ENCODE results near the gene TRRAP. TPM values are rescaled to one million over a fixed set of nuclear protein-coding genes. Genes with fewer than 3 reads are reported as not detected.

The TRRAP gene
- total and polyA plus RNA-seq, 2 experiments from 2014 or later = 14.9 to 58.7 TPM

DNA sequence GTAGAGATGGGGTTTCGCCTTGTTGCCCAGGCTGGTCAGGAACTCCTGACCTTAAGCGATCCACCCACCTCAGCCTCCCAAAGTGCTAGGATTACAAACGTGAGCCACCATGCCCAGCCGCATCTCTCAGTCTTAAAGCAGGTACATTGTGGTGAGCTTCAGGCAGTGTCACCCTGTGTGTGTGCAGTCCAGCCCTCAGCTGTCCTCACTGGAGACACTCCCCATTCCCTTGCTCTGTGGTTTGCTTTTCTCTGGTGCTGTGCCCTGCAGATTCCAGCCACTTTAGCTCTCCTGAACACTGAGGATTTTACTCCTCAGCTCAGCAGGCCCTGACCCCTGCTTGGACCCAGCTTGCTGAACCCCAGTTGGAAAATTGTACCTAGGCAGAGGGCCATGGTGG, 6.1 kb downstream of the TRRAP start (continued):
- TF ChIP-seq, protein P1, sequence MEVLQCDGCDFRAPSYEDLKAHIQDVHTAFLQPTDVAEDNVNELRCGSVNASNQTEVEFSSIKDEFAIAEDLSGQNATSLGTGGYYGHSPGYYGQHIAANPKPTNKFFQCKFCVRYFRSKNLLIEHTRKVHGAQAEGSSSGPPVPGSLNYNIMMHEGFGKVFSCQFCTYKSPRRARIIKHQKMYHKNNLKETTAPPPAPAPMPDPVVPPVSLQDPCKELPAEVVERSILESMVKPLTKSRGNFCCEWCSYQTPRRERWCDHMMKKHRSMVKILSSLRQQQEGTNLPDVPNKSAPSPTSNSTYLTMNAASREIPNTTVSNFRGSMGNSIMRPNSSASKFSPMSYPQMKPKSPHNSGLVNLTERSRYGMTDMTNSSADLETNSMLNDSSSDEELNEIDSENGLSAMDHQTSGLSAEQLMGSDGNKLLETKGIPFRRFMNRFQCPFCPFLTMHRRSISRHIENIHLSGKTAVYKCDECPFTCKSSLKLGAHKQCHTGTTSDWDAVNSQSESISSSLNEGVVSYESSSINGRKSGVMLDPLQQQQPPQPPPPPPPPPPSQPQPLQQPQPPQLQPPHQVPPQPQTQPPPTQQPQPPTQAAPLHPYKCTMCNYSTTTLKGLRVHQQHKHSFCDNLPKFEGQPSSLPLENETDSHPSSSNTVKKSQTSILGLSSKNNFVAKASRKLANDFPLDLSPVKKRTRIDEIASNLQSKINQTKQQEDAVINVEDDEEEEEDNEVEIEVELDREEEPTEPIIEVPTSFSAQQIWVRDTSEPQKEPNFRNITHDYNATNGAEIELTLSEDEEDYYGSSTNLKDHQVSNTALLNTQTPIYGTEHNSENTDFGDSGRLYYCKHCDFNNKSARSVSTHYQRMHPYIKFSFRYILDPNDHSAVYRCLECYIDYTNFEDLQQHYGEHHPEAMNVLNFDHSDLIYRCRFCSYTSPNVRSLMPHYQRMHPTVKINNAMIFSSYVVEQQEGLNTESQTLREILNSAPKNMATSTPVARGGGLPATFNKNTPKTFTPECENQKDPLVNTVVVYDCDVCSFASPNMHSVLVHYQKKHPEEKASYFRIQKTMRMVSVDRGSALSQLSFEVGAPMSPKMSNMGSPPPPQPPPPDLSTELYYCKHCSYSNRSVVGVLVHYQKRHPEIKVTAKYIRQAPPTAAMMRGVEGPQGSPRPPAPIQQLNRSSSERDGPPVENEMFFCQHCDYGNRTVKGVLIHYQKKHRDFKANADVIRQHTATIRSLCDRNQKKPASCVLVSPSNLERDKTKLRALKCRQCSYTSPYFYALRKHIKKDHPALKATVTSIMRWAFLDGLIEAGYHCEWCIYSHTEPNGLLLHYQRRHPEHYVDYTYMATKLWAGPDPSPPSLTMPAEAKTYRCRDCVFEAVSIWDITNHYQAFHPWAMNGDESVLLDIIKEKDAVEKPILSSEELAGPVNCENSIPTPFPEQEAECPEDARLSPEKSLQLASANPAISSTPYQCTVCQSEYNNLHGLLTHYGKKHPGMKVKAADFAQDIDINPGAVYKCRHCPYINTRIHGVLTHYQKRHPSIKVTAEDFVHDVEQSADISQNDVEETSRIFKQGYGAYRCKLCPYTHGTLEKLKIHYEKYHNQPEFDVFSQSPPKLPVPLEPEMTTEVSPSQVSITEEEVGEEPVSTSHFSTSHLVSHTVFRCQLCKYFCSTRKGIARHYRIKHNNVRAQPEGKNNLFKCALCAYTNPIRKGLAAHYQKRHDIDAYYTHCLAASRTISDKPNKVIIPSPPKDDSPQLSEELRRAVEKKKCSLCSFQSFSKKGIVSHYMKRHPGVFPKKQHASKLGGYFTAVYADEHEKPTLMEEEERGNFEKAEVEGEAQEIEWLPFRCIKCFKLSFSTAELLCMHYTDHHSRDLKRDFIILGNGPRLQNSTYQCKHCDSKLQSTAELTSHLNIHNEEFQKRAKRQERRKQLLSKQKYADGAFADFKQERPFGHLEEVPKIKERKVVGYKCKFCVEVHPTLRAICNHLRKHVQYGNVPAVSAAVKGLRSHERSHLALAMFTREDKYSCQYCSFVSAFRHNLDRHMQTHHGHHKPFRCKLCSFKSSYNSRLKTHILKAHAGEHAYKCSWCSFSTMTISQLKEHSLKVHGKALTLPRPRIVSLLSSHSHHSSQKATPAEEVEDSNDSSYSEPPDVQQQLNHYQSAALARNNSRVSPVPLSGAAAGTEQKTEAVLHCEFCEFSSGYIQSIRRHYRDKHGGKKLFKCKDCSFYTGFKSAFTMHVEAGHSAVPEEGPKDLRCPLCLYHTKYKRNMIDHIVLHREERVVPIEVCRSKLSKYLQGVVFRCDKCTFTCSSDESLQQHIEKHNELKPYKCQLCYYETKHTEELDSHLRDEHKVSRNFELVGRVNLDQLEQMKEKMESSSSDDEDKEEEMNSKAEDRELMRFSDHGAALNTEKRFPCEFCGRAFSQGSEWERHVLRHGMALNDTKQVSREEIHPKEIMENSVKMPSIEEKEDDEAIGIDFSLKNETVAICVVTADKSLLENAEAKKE (CRISPR knock-in tag; IDR thresholded peaks at IDR 0.05) = no peak
- TF ChIP-seq, protein P2, sequence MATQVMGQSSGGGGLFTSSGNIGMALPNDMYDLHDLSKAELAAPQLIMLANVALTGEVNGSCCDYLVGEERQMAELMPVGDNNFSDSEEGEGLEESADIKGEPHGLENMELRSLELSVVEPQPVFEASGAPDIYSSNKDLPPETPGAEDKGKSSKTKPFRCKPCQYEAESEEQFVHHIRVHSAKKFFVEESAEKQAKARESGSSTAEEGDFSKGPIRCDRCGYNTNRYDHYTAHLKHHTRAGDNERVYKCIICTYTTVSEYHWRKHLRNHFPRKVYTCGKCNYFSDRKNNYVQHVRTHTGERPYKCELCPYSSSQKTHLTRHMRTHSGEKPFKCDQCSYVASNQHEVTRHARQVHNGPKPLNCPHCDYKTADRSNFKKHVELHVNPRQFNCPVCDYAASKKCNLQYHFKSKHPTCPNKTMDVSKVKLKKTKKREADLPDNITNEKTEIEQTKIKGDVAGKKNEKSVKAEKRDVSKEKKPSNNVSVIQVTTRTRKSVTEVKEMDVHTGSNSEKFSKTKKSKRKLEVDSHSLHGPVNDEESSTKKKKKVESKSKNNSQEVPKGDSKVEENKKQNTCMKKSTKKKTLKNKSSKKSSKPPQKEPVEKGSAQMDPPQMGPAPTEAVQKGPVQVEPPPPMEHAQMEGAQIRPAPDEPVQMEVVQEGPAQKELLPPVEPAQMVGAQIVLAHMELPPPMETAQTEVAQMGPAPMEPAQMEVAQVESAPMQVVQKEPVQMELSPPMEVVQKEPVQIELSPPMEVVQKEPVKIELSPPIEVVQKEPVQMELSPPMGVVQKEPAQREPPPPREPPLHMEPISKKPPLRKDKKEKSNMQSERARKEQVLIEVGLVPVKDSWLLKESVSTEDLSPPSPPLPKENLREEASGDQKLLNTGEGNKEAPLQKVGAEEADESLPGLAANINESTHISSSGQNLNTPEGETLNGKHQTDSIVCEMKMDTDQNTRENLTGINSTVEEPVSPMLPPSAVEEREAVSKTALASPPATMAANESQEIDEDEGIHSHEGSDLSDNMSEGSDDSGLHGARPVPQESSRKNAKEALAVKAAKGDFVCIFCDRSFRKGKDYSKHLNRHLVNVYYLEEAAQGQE (IDR thresholded peaks at IDR 0.05; ENCODE audit: unreplicated experiment) = no peak
- TF ChIP-seq POLR2AphosphoS5 (IDR thresholded peaks at IDR 0.05; ENCODE audit: low read depth) (no peak), ZNF331 (CRISPR knock-in tag; IDR thresholded peaks at IDR 0.05; ENCODE audit: low read depth) (no peak), EZH2 (IDR thresholded peaks at IDR 0.05; ENCODE audit: low read depth, unreplicated experiment) (no peak), CREB1 (CRISPR knock-in tag; IDR thresholded peaks at IDR 0.05; ENCODE audit: low read depth) (no peak), NANOG (IDR thresholded peaks at IDR 0.05; ENCODE audit: borderline replicate concordance) (no peak)

Measured in GM23338 (cell line).